ENCODE results near the gene TCFL5. TPM values are rescaled to one million over a fixed set of nuclear protein-coding genes. Genes with fewer than 3 reads are reported as not detected.

TCFL5 gene
- polyA plus RNA-seq, 2 donors: 2.8 to 3.5 TPM

DNA sequence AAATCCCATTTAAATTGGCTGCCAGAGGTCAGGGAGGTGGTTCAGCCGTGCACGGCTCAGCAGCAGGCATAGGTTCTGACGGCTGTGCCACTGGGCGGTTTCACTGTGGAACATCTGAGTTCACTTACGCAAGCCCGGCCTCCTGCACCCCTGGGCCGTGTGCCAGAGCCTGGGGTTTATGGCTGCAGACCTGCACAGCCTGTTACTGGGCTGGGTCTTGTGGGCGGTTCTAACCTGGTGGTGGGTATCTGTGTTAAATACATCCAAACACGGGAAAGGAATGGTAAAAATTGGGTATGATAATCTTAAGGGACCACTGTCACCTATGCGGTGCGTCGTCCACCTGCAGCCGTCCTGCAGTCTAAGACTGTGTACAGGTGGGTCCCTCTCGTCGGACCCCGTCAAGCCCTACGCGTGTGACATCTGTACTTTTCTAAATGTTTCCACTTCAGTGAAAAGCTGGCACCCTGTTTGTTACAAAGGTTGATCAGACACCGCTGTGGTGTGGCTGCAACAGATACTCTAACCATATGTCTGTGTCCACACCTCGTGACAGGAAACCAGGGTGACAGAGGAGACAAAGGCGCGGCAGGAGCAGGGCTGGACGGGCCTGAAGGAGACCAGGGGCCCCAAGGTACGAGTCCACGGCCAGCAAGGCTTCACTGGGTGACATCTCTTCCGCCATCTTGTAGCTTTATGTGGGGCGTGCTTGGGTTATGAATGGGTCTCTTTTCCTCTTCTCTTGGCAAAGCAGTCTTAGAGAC is 23.3 kb downstream of the TCFL5 start:
- Histone ChIP-seq H3K27me3 (ENCODE audit: control insufficient read depth in 1 of 2, insufficient read depth in 2 of 2, low read length in 2 of 2) (no peaks in the 10 kb centered on the region), H3K4me1 (ENCODE audit: control insufficient read depth in 2 of 2, insufficient read depth in 2 of 2, low read length in 1 of 2) (peaks cover 0 to 3% of the 10 kb centered on the region in 2 donors), H3K36me3 (ENCODE audit: control insufficient read depth in 2 of 2, insufficient read depth in 2 of 2, low read length in 1 of 2) (no peaks in the 10 kb centered on the region), H3K9me3 (ENCODE audit: control insufficient read depth in 2 of 2, insufficient read depth in 1 of 2, low read depth in 1 of 2, low read length in 1 of 2) (no peaks in the 10 kb centered on the region), H3K27ac (ENCODE audit: low read depth in 2 of 2, low read length in 1 of 2) (no peak overlapping the region), H3K4me3 (ENCODE audit: low read depth in 1 of 2, low read length in 2 of 2) (no peak overlapping the region)
- 66 to 71% methylated on average over 27 of the region's 27 CpGs for WGBS, 2 donors

DNA sequence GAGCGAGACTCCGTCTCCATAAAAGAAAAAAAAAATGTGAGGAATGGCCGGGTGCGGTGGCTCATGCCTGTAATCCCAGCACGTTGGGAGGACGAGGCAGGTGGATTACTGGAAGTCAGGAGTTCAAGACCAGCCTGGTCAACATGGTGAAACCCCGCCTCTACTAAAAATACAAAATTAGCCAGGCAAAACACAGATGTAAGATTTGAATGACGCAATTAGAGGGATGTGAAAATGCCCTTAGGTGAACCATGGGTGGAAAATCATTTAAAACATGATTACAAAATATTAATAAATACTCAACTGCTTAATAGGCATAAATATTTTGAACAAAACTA is 23.9 kb downstream of the TCFL5 start:
- 75 to 78% methylated on average over 8 of the region's 8 CpGs for WGBS, 2 donors
- Histone ChIP-seq H3K27ac (ENCODE audit: low read depth in 2 of 2, low read length in 1 of 2) (no peak overlapping the region), H3K9me3 (ENCODE audit: control insufficient read depth in 2 of 2, insufficient read depth in 1 of 2, low read depth in 1 of 2, low read length in 1 of 2) (no peaks in the 10 kb centered on the region), H3K36me3 (ENCODE audit: control insufficient read depth in 2 of 2, insufficient read depth in 2 of 2, low read length in 1 of 2) (no peaks in the 10 kb centered on the region), H3K4me1 (ENCODE audit: control insufficient read depth in 2 of 2, insufficient read depth in 2 of 2, low read length in 1 of 2) (peaks cover 0 to 6% of the 10 kb centered on the region in 2 donors), H3K27me3 (ENCODE audit: control insufficient read depth in 1 of 2, insufficient read depth in 2 of 2, low read length in 2 of 2) (no peaks in the 10 kb centered on the region), H3K4me3 (ENCODE audit: low read depth in 1 of 2, low read length in 2 of 2) (no peak overlapping the region)

DNA sequence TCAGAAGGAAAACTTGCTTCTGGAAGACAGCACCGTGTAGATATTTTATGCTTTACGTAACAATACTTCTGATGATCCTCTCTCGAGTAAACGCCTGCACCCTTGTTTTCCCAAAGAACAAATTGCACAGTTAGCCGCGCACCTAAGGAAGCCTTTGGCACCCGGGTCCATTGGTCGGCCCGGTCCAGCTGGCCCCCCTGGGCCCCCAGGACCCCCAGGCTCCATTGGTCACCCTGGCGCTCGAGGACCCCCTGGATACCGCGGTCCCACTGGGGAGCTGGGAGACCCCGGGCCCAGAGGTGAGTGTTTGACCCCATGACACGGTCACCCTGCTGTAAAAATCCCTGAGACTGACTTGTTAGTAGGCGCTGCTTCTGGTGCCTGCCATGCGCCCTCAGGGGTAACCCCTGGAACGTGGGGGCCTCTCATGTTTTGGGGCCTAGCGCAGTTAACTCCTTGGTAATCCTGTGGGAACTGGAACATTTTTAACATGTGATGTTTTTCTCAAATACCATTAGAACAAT is 24.6 kb downstream of the TCFL5 start:
- Histone ChIP-seq H3K27ac (ENCODE audit: low read depth in 2 of 2, low read length in 1 of 2) (no peak overlapping the region), H3K9me3 (ENCODE audit: control insufficient read depth in 2 of 2, insufficient read depth in 1 of 2, low read depth in 1 of 2, low read length in 1 of 2) (no peaks in the 10 kb centered on the region), H3K4me3 (ENCODE audit: low read depth in 1 of 2, low read length in 2 of 2) (no peak overlapping the region), H3K4me1 (ENCODE audit: control insufficient read depth in 2 of 2, insufficient read depth in 2 of 2, low read length in 1 of 2) (peaks cover 3 to 12% of the 10 kb centered on the region in 2 donors), H3K36me3 (ENCODE audit: control insufficient read depth in 2 of 2, insufficient read depth in 2 of 2, low read length in 1 of 2) (no peaks in the 10 kb centered on the region), H3K27me3 (ENCODE audit: control insufficient read depth in 1 of 2, insufficient read depth in 2 of 2, low read length in 2 of 2) (no peaks in the 10 kb centered on the region)
- 88 to 89% methylated on average over 19 of the region's 19 CpGs for WGBS, 2 donors

GRCh38 chr20:62835931-62836861 is 25.4 kb downstream of the TCFL5 start:
- WGBS, 2 donors: 63 to 69% methylated on average over 52 of the region's 52 CpGs
- Histone ChIP-seq H3K4me3 (ENCODE audit: low read depth in 1 of 2, low read length in 2 of 2) (no peak overlapping the region), H3K27ac (ENCODE audit: low read depth in 2 of 2, low read length in 1 of 2) (no peak overlapping the region), H3K27me3 (ENCODE audit: control insufficient read depth in 1 of 2, insufficient read depth in 2 of 2, low read length in 2 of 2) (no peaks in the 10 kb centered on the region), H3K36me3 (ENCODE audit: control insufficient read depth in 2 of 2, insufficient read depth in 2 of 2, low read length in 1 of 2) (no peaks in the 10 kb centered on the region), H3K9me3 (ENCODE audit: control insufficient read depth in 2 of 2, insufficient read depth in 1 of 2, low read depth in 1 of 2, low read length in 1 of 2) (no peaks in the 10 kb centered on the region), H3K4me1 (ENCODE audit: control insufficient read depth in 2 of 2, insufficient read depth in 2 of 2, low read length in 1 of 2) (peaks cover 6 to 15% of the 10 kb centered on the region in 2 donors)

- Histone ChIP-seq H3K4me1 (ENCODE audit: control insufficient read depth in 2 of 2, insufficient read depth in 2 of 2, low read length in 1 of 2) (peaks cover 7 to 15% of the 10 kb centered on the region in 2 donors), H3K36me3 (ENCODE audit: control insufficient read depth in 2 of 2, insufficient read depth in 2 of 2, low read length in 1 of 2) (no peaks in the 10 kb centered on the region), H3K27me3 (ENCODE audit: control insufficient read depth in 1 of 2, insufficient read depth in 2 of 2, low read length in 2 of 2) (no peaks in the 10 kb centered on the region), H3K4me3 (ENCODE audit: low read depth in 1 of 2, low read length in 2 of 2) (no peak overlapping the region), H3K27ac (ENCODE audit: low read depth in 2 of 2, low read length in 1 of 2) (no peak overlapping the region), H3K9me3 (ENCODE audit: control insufficient read depth in 2 of 2, insufficient read depth in 1 of 2, low read depth in 1 of 2, low read length in 1 of 2) (no peaks in the 10 kb centered on the region)
- 85 to 89% methylated on average over 24 of the region's 24 CpGs for WGBS, 2 donors
Observed at GRCh38 chr20:62834967-62835730, 26.5 kb downstream of the TCFL5 start.

DNA sequence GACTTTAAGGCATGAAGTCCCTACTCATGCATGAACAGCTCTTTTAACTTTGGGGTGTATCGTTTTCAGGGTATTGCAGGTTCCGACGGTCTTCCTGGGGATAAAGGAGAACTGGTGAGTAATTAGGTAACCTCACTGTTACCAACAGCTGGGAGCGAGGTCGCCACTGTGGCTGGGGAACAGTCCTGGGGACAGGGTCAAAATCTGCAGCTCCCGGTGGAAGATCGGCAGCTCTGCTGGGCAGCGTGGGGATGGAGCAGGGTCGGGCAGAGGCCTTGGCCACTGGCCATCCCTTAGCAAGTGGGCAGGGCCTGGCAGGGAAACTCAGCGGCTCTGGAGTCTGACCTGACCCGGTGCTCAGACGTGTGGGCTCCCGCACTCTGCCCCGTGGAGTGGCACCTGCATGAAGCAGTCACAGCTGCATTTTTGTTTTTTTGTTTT is 28.7 kb downstream of the TCFL5 start:
- no peaks in the 10 kb centered on the region for H3K9me3 ChIP-seq (ENCODE audit: control insufficient read depth in 2 of 2, insufficient read depth in 1 of 2, low read depth in 1 of 2, low read length in 1 of 2)
- no peaks in the 10 kb centered on the region for H3K36me3 ChIP-seq (ENCODE audit: control insufficient read depth in 2 of 2, insufficient read depth in 2 of 2, low read length in 1 of 2)
- H3K27ac ChIP-seq (ENCODE audit: low read depth in 2 of 2, low read length in 1 of 2): no peak overlapping the region
- WGBS, 2 donors: 32 to 49% methylated on average over 14 of the region's 14 CpGs
- H3K4me3 ChIP-seq (ENCODE audit: low read depth in 1 of 2, low read length in 2 of 2): no peak overlapping the region
- no peaks in the 10 kb centered on the region for H3K27me3 ChIP-seq (ENCODE audit: control insufficient read depth in 1 of 2, insufficient read depth in 2 of 2, low read length in 2 of 2)
- peaks cover 7 to 13% of the 10 kb centered on the region in 2 donors for H3K4me1 ChIP-seq (ENCODE audit: control insufficient read depth in 2 of 2, insufficient read depth in 2 of 2, low read length in 1 of 2)

DNA sequence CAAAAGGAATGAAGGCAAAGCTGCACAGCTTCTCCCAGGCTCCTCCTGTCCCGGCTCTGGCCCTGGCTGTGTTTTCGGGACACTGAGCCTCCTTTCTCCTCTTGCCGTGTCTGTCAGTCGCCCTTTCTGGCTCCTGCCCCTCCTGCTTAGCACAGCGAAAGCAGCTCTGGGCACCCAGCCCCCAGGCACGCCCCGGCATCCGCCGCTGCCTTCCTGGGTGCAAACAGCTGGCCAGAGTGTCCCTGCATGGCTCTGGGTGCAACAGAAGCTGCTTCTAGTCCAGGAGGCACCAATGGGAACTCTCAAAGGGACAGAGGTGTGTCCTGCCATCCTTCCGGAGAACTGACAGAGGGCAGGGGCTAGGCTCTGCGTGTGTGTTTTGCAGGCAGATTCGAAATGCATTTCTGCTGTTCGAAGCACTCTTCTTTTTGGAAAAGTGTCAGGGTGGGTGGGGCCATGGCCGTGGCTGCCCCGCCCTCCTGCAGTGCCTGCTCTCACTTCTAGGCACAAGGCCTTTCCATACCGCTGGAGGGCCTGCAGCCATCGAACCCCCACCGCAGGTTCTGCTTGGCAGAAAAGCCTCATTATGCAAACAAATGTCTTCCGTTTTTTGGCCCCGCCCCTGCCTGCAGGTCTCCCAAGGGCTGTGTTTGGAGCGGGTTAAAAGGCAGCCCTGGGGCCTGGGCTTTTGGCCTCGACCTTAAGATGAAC is 29.3 kb downstream of the TCFL5 start:
- Histone ChIP-seq H3K9me3 (ENCODE audit: control insufficient read depth in 2 of 2, insufficient read depth in 1 of 2, low read depth in 1 of 2, low read length in 1 of 2) (no peaks in the 10 kb centered on the region), H3K4me1 (ENCODE audit: control insufficient read depth in 2 of 2, insufficient read depth in 2 of 2, low read length in 1 of 2) (peaks cover 7 to 13% of the 10 kb centered on the region in 2 donors), H3K4me3 (ENCODE audit: low read depth in 1 of 2, low read length in 2 of 2) (no peak overlapping the region), H3K27ac (ENCODE audit: low read depth in 2 of 2, low read length in 1 of 2) (peak overlapping the region in 1 of 2 donors; percentile 5), H3K36me3 (ENCODE audit: control insufficient read depth in 2 of 2, insufficient read depth in 2 of 2, low read length in 1 of 2) (no peaks in the 10 kb centered on the region), H3K27me3 (ENCODE audit: control insufficient read depth in 1 of 2, insufficient read depth in 2 of 2, low read length in 2 of 2) (no peaks in the 10 kb centered on the region)
- 15 to 25% methylated on average over 22 of the region's 22 CpGs for WGBS, 2 donors

GRCh38 chr20:62831854-62832211 is 29.8 kb downstream of the TCFL5 start:
- Histone ChIP-seq H3K27ac (ENCODE audit: low read depth in 2 of 2, low read length in 1 of 2) (peak overlapping the region in 1 of 2 donors; percentile 5), H3K4me1 (ENCODE audit: control insufficient read depth in 2 of 2, insufficient read depth in 2 of 2, low read length in 1 of 2) (peaks cover 7 to 13% of the 10 kb centered on the region in 2 donors), H3K9me3 (ENCODE audit: control insufficient read depth in 2 of 2, insufficient read depth in 1 of 2, low read depth in 1 of 2, low read length in 1 of 2) (no peaks in the 10 kb centered on the region), H3K27me3 (ENCODE audit: control insufficient read depth in 1 of 2, insufficient read depth in 2 of 2, low read length in 2 of 2) (no peaks in the 10 kb centered on the region), H3K4me3 (ENCODE audit: low read depth in 1 of 2, low read length in 2 of 2) (no peak overlapping the region), H3K36me3 (ENCODE audit: control insufficient read depth in 2 of 2, insufficient read depth in 2 of 2, low read length in 1 of 2) (no peaks in the 10 kb centered on the region)
- WGBS, 2 donors: 48 to 57% methylated on average over 10 of the region's 10 CpGs
